GM19467 (cell line): ENCODE results near the gene WDR6.

Source experiments
- ATAC-seq: cut with Tn5 transposase; IDR thresholded peaks from one replicate; pipeline ENCODE4 v1.9.1; 2021; ENCODE audit warnings: mild to moderate bottlenecking, moderate library complexity; ENCODE audit not compliant: unreplicated experiment

The WDR6 gene

DNA sequence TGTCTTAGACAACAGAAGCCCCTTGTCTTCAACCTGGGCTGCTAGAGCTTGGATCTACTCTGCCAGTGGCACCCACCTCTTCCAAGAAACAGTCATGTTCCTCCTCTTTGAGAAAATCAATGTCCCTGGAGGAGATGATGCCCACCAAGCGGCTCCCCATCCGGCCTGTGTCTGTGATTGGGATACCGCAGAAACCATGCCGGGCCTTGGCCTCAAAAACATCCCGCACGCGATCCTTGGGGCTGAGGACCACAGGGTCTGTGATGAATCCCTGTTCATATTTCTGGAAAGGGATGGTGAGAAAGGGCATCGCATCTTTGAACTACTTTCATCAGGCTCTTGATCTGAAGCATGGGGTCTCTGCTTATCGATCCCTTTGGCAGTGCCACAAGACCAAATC, 20.4 kb downstream of the WDR6 start:
- ATAC-seq = no peak

- no peak for ATAC-seq
Measured at GRCh38 chr3:49028298-49028672, 21.1 kb downstream of the WDR6 start.

- ATAC-seq = peak; percentile 85
Measured at GRCh38 chr3:49028673-49029562, 21.7 kb downstream of the WDR6 start, which contains the start of gene IMPDH2. IMPDH2 (minus strand) TSS chr3:49029398; CDS start chr3:49029350, 48 bp downstream.

DNA sequence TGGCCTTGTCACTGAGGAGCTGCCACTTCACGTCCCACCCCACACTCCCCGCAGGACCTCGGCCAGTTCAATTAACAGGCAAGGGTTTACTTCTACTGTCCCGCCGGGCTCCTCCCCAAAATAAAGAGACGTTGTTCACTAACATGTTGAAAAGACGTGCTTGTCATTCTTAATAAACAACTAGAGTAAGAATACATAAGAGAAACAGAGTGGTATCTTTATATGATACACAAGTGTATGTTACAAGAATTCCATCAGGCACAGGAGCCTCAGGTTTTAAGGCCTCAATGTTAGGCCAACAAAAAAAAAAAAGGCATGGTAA, 22.3 kb downstream of the WDR6 start:
- ATAC-seq = no peak

DNA sequence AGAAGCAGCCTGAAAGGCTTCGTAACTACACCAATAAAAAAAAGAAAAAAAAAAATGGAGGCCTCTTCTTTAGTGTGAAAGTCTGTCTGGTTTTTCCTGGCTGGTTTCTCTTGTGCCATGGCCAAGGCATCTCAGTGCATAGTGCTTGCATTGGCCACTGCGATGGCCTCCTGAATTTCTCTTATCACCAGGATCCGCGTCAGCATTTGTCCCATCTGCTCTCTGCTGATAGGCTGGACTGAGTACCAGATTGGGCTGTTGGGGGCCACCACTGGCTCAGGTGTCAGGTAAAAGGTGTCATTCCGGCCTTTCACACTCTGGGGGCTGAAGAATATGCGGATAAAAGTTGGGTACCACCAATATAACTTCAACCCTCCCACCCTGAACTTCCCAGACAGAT, 23.1 kb downstream of the WDR6 start:
- no peak for ATAC-seq

- no peak for ATAC-seq
Measured at GRCh38 chr3:49032646-49033304, 25.6 kb downstream of the WDR6 start.

- no peak for ATAC-seq
Measured at GRCh38 chr3:49034650-49035049, 27.5 kb downstream of the WDR6 start.

DNA sequence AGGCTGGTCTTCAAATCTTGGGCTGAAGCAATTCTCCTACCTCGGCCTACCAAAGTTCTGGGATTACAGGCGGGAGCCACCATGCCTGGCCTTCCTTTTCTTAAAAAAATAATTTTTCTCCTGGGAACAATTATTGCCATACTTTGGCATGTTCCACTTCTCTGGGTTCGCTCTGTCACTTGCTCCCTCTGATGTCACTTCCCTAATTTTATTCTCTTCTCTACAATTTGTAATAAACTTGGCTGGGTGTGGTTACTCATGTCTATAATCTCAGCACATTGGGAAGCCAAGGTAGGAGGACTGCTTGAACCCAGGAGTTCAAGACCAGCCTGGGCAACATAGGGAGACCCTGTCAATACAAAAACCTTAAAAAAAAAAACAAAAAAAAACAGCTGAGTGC, 28.1 kb downstream of the WDR6 start:
- ATAC-seq = no peak

DNA sequence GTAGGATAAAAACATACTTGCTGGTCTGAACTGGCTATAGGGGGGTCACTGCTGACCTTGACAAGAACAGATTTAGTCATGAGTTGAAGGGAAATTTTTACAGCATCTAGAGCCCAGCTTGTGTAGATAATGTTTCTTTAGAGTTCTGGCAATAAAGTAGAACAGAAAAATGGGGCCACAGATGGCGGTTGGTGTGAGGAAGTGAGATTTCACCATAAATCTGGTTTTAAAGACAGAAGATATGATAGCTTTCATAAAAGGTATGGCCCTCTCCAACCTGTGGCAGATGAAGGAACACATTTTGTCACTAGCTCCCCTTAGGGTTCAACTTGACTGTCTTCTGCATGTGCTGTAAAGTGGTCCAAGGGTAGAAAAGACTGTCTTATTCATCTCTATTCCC, 46.4 kb downstream of the WDR6 start:
- ATAC-seq = no peak

GRCh38 chr3:49054344-49054862, 47.2 kb downstream of the WDR6 start:
- no peak for ATAC-seq

DNA sequence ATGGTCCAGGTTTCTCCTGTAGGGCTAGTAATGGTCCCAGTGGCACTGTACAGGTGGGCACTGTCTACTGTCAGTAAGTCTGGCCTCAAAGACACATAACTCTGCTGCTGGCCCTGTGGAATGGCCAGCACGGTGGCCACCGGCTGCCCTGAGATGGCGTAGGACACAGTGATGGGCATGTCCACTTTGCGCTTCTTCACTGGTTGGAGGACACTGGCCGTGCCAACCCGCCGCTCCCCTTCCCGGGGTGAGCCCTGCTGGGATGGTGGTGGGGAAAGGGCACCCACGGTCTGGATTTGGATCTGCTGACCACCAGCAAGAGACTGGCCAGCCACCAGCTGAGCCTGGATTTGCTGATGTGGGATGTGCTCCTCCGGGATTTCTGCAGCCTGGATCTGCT, 50.1 kb downstream of the WDR6 start:
- no peak for ATAC-seq

DNA sequence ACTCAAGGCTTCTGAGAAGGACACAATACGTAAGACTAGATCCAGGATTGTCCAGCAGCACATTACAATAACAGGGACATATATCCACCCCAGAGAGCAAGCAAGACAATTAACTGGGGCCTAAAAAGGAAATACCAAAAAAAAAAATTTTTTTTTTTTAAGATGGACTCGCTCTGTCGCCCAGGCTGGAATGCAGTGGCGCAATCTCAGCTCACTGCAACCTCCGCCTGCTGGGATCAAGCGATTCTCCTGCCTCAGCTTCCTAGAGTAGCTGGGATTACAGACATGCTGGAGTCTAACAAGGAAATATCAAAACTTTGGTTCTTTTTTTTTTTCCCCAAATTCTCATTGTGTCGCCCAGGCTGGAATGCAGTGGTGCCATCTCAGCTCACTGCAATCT, 50.8 kb downstream of the WDR6 start:
- ATAC-seq = no peak
